Lower leg skin (tissue), 3 donors: ENCODE measurements around the gene SNX25.

Source experiments
- CTCF ChIP-seq, 3 donors: fragments of 450-650 bp; IDR thresholded peaks; one replicate each; pipeline ENCODE4 v1.5.1; 2016; ENCODE audit warnings: antibody characterized with exemption in 3 of 3, mild to moderate bottlenecking in 3 of 3, moderate library complexity in 2 of 3
- POLR2A ChIP-seq, 2 donors: fragments of 450-650 bp; IDR thresholded peaks; one replicate each; pipeline ENCODE4 v1.6.1; 2016 to 2017; ENCODE audit warnings: antibody characterized with exemption in 2 of 2, mild to moderate bottlenecking in 1 of 2, moderate library complexity in 1 of 2

GRCh38 chr4:185351691-185352090 is 142.3 kb downstream of the SNX25 start:
- TF ChIP-seq CTCF (IDR thresholded peaks at IDR 0.05): no peak
- TF ChIP-seq POLR2A (IDR thresholded peaks at IDR 0.05): no peak
